IMR-90 (cell line): Measurements from ENCODE around the gene SLC66A2. TPM values are rescaled to one million over a fixed set of nuclear protein-coding genes. Genes with fewer than 3 reads are reported as not detected.

ENCODE experiments used
- ATAC-seq: fragments of 200-7000 bp; cut with Tn5 transposase; 2 replicates; pipeline ENCODE4 v1.9.1; 2020; ENCODE audit warnings: low read depth, mild to moderate bottlenecking, moderate library complexity
- BruUV-seq: library from RNA; stranded (reverse); fragments of 400-500 nt; replicated peaks from 2 replicates; lab custom pipeline; 2021; lab: Mats Ljungman, UMichigan
- CTCF ChIA-PET: fragments of 300-600 bp; formaldehyde crosslinking; extraction: SDS; loops from one replicate; lab custom pipeline; 2021; ENCODE audit warnings: antibody characterized with exemption; lab: Yijun Ruan, JAX
- POLR2A ChIA-PET: fragments of 300-600 bp; sonication (Branson Sonifier 250); formaldehyde crosslinking; loops from one replicate; lab custom pipeline; 2022; ENCODE audit warnings: antibody characterized with exemption; ENCODE audit not compliant: unreplicated experiment; lab: Charles Lee
- DNase-seq: peaks from one replicate; pipeline ENCODE4 v3.0.0; 2013
- H2AFZ ChIP-seq: replicated peaks from 2 replicates; pipeline ENCODE3; 2013; ENCODE audit warnings: low read length, mild to moderate bottlenecking; ENCODE audit not compliant: poor library complexity
- H2AK5ac ChIP-seq: 2 replicates; pipeline ENCODE4 v1.6.1; 2013; ENCODE audit warnings: low read depth, low read length, inconsistent platforms
- H2AK9ac ChIP-seq: replicated peaks from 2 replicates; pipeline ENCODE3; 2013; ENCODE audit warnings: mild to moderate bottlenecking, low read depth, low read length, moderate library complexity; ENCODE audit not compliant: poor library complexity
- H2BK120ac ChIP-seq: 2 replicates; pipeline ENCODE4 v1.6.1; 2013; ENCODE audit warnings: low read depth, low read length, inconsistent platforms
- H2BK15ac ChIP-seq: 3 replicates; pipeline ENCODE4 v1.6.1; 2013; ENCODE audit warnings: low read depth, low read length, inconsistent platforms
- H2BK20ac ChIP-seq: 2 replicates; pipeline ENCODE4 v1.6.1; 2013; ENCODE audit warnings: low read depth, mild to moderate bottlenecking, inconsistent platforms, low read length, moderate library complexity
- H2BK5ac ChIP-seq: 2 replicates; pipeline ENCODE4 v1.6.1; 2013; ENCODE audit warnings: mild to moderate bottlenecking, low read depth, low read length, inconsistent platforms; ENCODE audit not compliant: poor library complexity, severe bottlenecking
- H3K14ac ChIP-seq: replicated peaks from 2 replicates; pipeline ENCODE4 v1.6.1; 2013; ENCODE audit warnings: low read depth, low read length, inconsistent platforms
- H3K18ac ChIP-seq: 2 replicates; pipeline ENCODE4 v1.6.1; 2013; ENCODE audit warnings: low read depth, low read length, control low read depth
- H3K23ac ChIP-seq: 2 replicates; pipeline ENCODE4 v1.6.1; 2013; ENCODE audit warnings: low read depth, low read length, inconsistent platforms
- H3K27ac ChIP-seq: 2 replicates; pipeline ENCODE4 v1.5.1; 2013; ENCODE audit warnings: mild to moderate bottlenecking, control low read depth, low read length; ENCODE audit not compliant: insufficient read depth
- H3K27me3 ChIP-seq: 2 replicates; pipeline ENCODE4 v1.6.1; 2013; ENCODE audit warnings: low read length; ENCODE audit not compliant: control insufficient read depth, insufficient read depth
- H3K36me3 ChIP-seq: 2 replicates; pipeline ENCODE4 v1.6.1; 2013; ENCODE audit warnings: low read length, mixed read lengths; ENCODE audit not compliant: control insufficient read depth, insufficient read depth
- H3K4ac ChIP-seq: 2 replicates; pipeline ENCODE4 v1.6.1; 2013; ENCODE audit warnings: low read depth, low read length, inconsistent platforms
- H3K4me1 ChIP-seq: 2 replicates; pipeline ENCODE4 v1.6.1; 2013; ENCODE audit warnings: low read length, mixed read lengths; ENCODE audit not compliant: control insufficient read depth, insufficient read depth
- H3K4me2 ChIP-seq: 2 replicates; pipeline ENCODE4 v1.6.1; 2013; ENCODE audit warnings: low read depth, mild to moderate bottlenecking, control low read depth, low read length, moderate library complexity
- H3K4me3 ChIP-seq: 2 replicates; pipeline ENCODE4 v1.5.1; 2013; ENCODE audit warnings: low read depth, mild to moderate bottlenecking, control low read depth, low read length, moderate library complexity; ENCODE audit not compliant: insufficient read depth
- H3K56ac ChIP-seq: 2 replicates; pipeline ENCODE4 v1.6.1; 2013; ENCODE audit warnings: low read length, inconsistent platforms; ENCODE audit not compliant: insufficient read depth; ENCODE audit errors: extremely low read depth
- H3K79me1 ChIP-seq, 2 experiments: 2 replicates each; pipeline ENCODE4 v1.6.1; 2013; ENCODE audit warnings: low read length in 2 of 2, inconsistent platforms in 1 of 2, low read depth in 1 of 2
- H3K9ac ChIP-seq: 2 replicates; pipeline ENCODE4 v1.6.1; 2013; ENCODE audit warnings: low read depth, low read length, control low read depth
- H3K9me1 ChIP-seq: 2 replicates; pipeline ENCODE4 v1.6.1; 2013; ENCODE audit warnings: low read length, inconsistent platforms; ENCODE audit not compliant: insufficient read depth
- H3K9me3 ChIP-seq: 2 replicates; pipeline ENCODE4 v1.6.1; 2013; ENCODE audit warnings: low read length; ENCODE audit not compliant: control insufficient read depth, insufficient read depth
- H4K20me1 ChIP-seq: 2 replicates; pipeline ENCODE4 v1.6.1; 2013; ENCODE audit warnings: low read length, inconsistent platforms; ENCODE audit not compliant: insufficient read depth
- H4K5ac ChIP-seq: 2 replicates; pipeline ENCODE4 v1.6.1; 2013; ENCODE audit warnings: mild to moderate bottlenecking, low read depth, low read length, control low read depth
- H4K8ac ChIP-seq, 2 experiments: 2 replicates each; pipeline ENCODE4 v1.6.1; 2013; ENCODE audit warnings: low read depth in 2 of 2, low read length in 2 of 2, control low read depth in 1 of 2, inconsistent platforms in 1 of 2
- H4K91ac ChIP-seq: 2 replicates; pipeline ENCODE4 v1.6.1; 2013; ENCODE audit warnings: low read depth, low read length, inconsistent platforms; ENCODE audit not compliant: insufficient read depth
- CEBPB ChIP-seq: IDR thresholded peaks from 2 replicates; pipeline ENCODE4 v1.6.1; 2012; ENCODE audit warnings: low read depth, low read length, improper control_type of control experiment
- FOS ChIP-seq: fragments of 150-350 bp; IDR thresholded peaks from 2 replicates; pipeline ENCODE4 v1.6.1; 2016; ENCODE audit warnings: low read depth, low read length
- MAFK ChIP-seq: IDR thresholded peaks from 2 replicates; pipeline ENCODE4 v1.6.1; 2012; ENCODE audit warnings: low read depth, low read length, improper control_type of control experiment
- MAZ ChIP-seq: IDR thresholded peaks from 2 replicates; pipeline ENCODE4 v1.6.1; 2012; ENCODE audit warnings: low read depth, mild to moderate bottlenecking, low read length, improper control_type of control experiment, moderate library complexity, borderline replicate concordance
- MXI1 ChIP-seq: IDR thresholded peaks from 2 replicates; pipeline ENCODE4 v1.6.1; 2012; ENCODE audit warnings: low read depth, mild to moderate bottlenecking, low read length, moderate library complexity, borderline replicate concordance
- RAD21 ChIP-seq: IDR thresholded peaks from 2 replicates; pipeline ENCODE4 v1.6.1; 2012; ENCODE audit warnings: low read length, improper control_type of control experiment
- RCOR1 ChIP-seq: IDR thresholded peaks from 2 replicates; pipeline ENCODE4 v1.6.1; 2012; ENCODE audit warnings: mild to moderate bottlenecking, low read length, improper control_type of control experiment; ENCODE audit not compliant: insufficient replicate concordance
- WGBS, 2 experiments: methylation state at CpG; one replicate each; pipeline versions ENCODE4 v1.1.5 to v1.1.7; 2013; ENCODE audit warnings: missing lambda C conversion rate in 2 of 2; ENCODE audit not compliant: insufficient read length in 1 of 2; ENCODE audit errors: extremely low coverage in 2 of 2; 5-methylcytosine and 5-hydroxymethylcytosine counted together
- dilution Hi-C: fragments of 300-500 bp; cut with HindIII; formaldehyde crosslinking; loops from one replicate; pipeline ENCODE4 v1.14.3; 2018; ENCODE audit warnings: low sequenced_read_pairs; ENCODE audit not compliant: unreplicated experiment
- in situ Hi-C: fragments of 300-500 bp; cut with MboI; formaldehyde crosslinking; loops from 3 replicates; pipeline ENCODE4 v1.14.3; 2019; ENCODE audit warnings: low sequenced_read_pairs, inconsistent platforms, mixed read lengths
- intact Hi-C: fragments of 100-400 bp; cut with micrococcal nuclease; formaldehyde crosslinking; loops from 2 replicates; pipeline ENCODE4 v1.10.0; 2022
- polyA plus RNA-seq, 3 experiments: library from polyadenylated mRNA; depleted of rRNA; stranded (reverse); fragments of >200 nt; gene quantifications; 2 replicates each; pipeline ENCODE4 v1.2.3, GENCODE V29; 2012; ENCODE audit warnings: low replicate concordance in 1 of 3
- total RNA-seq: library from RNA; depleted of rRNA; stranded (reverse); fragments of >200 nt; gene quantifications from 2 replicates; pipeline ENCODE4 v1.2.3, GENCODE V29; 2012

The SLC66A2 gene
- total and polyA plus RNA-seq, 2 of the 4 experiments (the other 2 are of a cell fraction), result 17.6 to 23.5 TPM

DNA sequence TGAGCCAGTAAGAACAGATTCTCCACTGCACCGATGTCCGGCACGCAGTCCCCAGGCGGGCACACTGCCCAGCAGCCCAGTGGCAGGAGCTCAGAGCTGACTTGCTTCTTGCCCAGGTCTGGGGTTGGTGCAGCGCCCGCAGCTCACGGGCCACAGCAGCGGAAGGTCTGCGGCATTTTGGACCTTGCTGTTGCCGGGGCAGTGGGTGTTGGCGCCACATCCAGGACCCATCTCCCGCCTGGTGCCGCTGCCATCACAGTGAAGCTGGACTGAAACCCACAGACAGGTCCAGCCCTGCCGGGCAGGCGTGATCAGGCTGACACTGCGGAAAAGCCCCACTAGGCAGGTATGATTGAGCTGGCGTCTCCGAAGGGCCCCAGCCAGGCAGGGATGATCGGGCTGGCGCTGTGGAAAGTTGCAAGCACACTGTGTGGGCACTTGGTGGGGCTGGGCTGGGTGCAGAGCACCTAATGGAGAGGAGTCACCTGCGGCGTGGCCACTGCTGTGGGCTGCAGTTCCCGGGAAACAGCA lies 75.5 kb downstream of the SLC66A2 start:
- in situ Hi-C loops (no loop called here), dilution Hi-C loops (no loop called here), intact Hi-C loops (no loop called here)
- no TSS peak for BruUV-seq
- Histone ChIP-seq H3K9me3 (peaks cover 5% of the 10 kb centered on the region; the same call in 1 of the 2 replicates), H2BK5ac (no peak overlapping the region), H4K20me1 (no peaks in the 10 kb centered on the region), H2BK15ac (no peak overlapping the region), H3K23ac (no peak overlapping the region), H2BK120ac (no peak overlapping the region), H4K91ac (no peak overlapping the region), H4K5ac (no peak overlapping the region), H3K4me3 (no peak overlapping the region), H3K18ac (no peak overlapping the region), H3K56ac (no peak overlapping the region), H3K27ac (no peak overlapping the region), H3K14ac (no peak overlapping the region), H2AK9ac (no peak overlapping the region), H3K4ac (no peak overlapping the region), H3K9ac (no peak overlapping the region), H3K9me1 (no peaks in the 10 kb centered on the region), H3K4me1 (no peaks in the 10 kb centered on the region), H2AFZ (no peak overlapping the region), H2BK20ac (no peak overlapping the region), H2AK5ac (no peak overlapping the region), H3K27me3 (no peaks in the 10 kb centered on the region; the same call in none of the 2 replicates), H3K36me3 (no peaks in the 10 kb centered on the region; the same call in 1 of the 2 replicates), H3K4me2 (no peak overlapping the region), H4K8ac (no peak overlapping the region), H3K79me1 (no peaks in the 10 kb centered on the region)
- 93% methylated on average over 15 of the region's 23 CpGs; no CpG with 5 or more reads in 1 of the 2 experiments for WGBS, 2 experiments
- POLR2A ChIA-PET, result no interaction called here
- ATAC-seq (no peak), DNase-seq (no peak)
- TF ChIP-seq MAFK (no peak), MXI1 (no peak), RCOR1 (no peak), RAD21 (no peak), MAZ (no peak), FOS (no peak), CEBPB (no peak)
- CTCF ChIA-PET, result no interaction called here
